Measurements from ENCODE around the gene GDNF.

- TF ChIP-seq, protein P1, sequence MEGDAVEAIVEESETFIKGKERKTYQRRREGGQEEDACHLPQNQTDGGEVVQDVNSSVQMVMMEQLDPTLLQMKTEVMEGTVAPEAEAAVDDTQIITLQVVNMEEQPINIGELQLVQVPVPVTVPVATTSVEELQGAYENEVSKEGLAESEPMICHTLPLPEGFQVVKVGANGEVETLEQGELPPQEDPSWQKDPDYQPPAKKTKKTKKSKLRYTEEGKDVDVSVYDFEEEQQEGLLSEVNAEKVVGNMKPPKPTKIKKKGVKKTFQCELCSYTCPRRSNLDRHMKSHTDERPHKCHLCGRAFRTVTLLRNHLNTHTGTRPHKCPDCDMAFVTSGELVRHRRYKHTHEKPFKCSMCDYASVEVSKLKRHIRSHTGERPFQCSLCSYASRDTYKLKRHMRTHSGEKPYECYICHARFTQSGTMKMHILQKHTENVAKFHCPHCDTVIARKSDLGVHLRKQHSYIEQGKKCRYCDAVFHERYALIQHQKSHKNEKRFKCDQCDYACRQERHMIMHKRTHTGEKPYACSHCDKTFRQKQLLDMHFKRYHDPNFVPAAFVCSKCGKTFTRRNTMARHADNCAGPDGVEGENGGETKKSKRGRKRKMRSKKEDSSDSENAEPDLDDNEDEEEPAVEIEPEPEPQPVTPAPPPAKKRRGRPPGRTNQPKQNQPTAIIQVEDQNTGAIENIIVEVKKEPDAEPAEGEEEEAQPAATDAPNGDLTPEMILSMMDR (IDR thresholded peaks at IDR 0.05): no peak
- TF ChIP-seq POLR2A (IDR thresholded peaks at IDR 0.05): no peak
These were observed 2.2 kb upstream of the GDNF start for GRCh38 chr5:37842048-37842447.

All from tibial nerve (tissue), 3 donors.